Osteocyte (in vitro differentiated cells): Measurements from ENCODE around the gene SLC26A6. TPM values are rescaled to one million over a fixed set of nuclear protein-coding genes. Genes with fewer than 3 reads are reported as not detected.

ENCODE experiments used
- DNase-seq: peaks from one replicate; pipeline ENCODE4 v3.0.0; 2021; ENCODE audit warnings: mixed read lengths; ENCODE audit not compliant: unreplicated experiment; ENCODE audit errors: extremely low spot score
- H3K27ac Mint-ChIP-seq: one replicate; pipeline ENCODE4 v1.8.0; 2021; ENCODE audit warnings: mild to moderate bottlenecking, mixed read lengths; ENCODE audit not compliant: unreplicated experiment
- H3K27me3 Mint-ChIP-seq: one replicate; pipeline ENCODE4 v1.8.0; 2021; ENCODE audit warnings: mixed read lengths; ENCODE audit not compliant: unreplicated experiment
- H3K36me3 Mint-ChIP-seq: one replicate; pipeline ENCODE4 v1.8.0; 2021; ENCODE audit warnings: mixed read lengths; ENCODE audit not compliant: unreplicated experiment
- H3K4me1 Mint-ChIP-seq: one replicate; pipeline ENCODE4 v1.8.0; 2021; ENCODE audit warnings: mixed read lengths; ENCODE audit not compliant: unreplicated experiment
- H3K4me3 Mint-ChIP-seq: one replicate; pipeline ENCODE4 v1.8.0; 2021; ENCODE audit warnings: mild to moderate bottlenecking, moderate library complexity, mixed read lengths; ENCODE audit not compliant: unreplicated experiment
- H3K9me3 Mint-ChIP-seq: one replicate; pipeline ENCODE4 v1.8.0; 2021; ENCODE audit warnings: mixed read lengths; ENCODE audit not compliant: unreplicated experiment
- CTCF ChIP-seq: fragments of 200-600 bp; sonication (generic); IDR thresholded peaks from 2 replicates; pipeline ENCODE4 v1.5.0; 2021; ENCODE audit warnings: antibody characterized with exemption, mild to moderate bottlenecking, moderate library complexity
- total RNA-seq: library from RNA; stranded (reverse); gene quantifications from 2 replicates; pipeline ENCODE4 v1.2.1, GENCODE V29; 2021

SLC26A6 gene
- total RNA-seq, 1 donor from 2014 or later: 66.2 TPM

- no peaks in the 10 kb centered on the region for H3K9me3 Mint-ChIP-seq
- H3K36me3 Mint-ChIP-seq: peaks cover 20% of the 10 kb centered on the region
- no peak overlapping the region for H3K4me3 Mint-ChIP-seq
- H3K27me3 Mint-ChIP-seq: no peaks in the 10 kb centered on the region
- H3K4me1 Mint-ChIP-seq: peaks cover 56% of the 10 kb centered on the region
- peak; percentile 93 for DNase-seq
- H3K27ac Mint-ChIP-seq: peak overlapping the region; percentile 80
- TF ChIP-seq CTCF: no peak
These were observed 39.6 kb downstream of the SLC26A6 start for GRCh38 chr3:48595526-48596121.

- no peaks in the 10 kb centered on the region for H3K9me3 Mint-ChIP-seq
- no peak for DNase-seq
- no peak for TF ChIP-seq CTCF
- H3K4me1 Mint-ChIP-seq: peaks cover 54% of the 10 kb centered on the region
- no peak within 1 kb of the TSS for H3K4me3 Mint-ChIP-seq
- H3K27me3 Mint-ChIP-seq: no peaks in the 10 kb centered on the region
- peaks cover 15% of the 10 kb centered on the region for H3K36me3 Mint-ChIP-seq
- H3K27ac Mint-ChIP-seq: peak within 1 kb of the TSS; percentile 80
These were observed 40.2 kb downstream of the SLC26A6 start, which contains the start of gene COL7A1 for GRCh38 chr3:48595075-48595525. Gene COL7A1 (minus strand): TSS chr3:48595329. CDS start chr3:48595159, 170 bp downstream.

- Mint-ChIP-seq H3K9me3 (no peaks in the 10 kb centered on the region), H3K27me3 (no peaks in the 10 kb centered on the region), H3K4me1 (peaks cover 48% of the 10 kb centered on the region), H3K36me3 (peaks cover 14% of the 10 kb centered on the region), H3K4me3 (no peak overlapping the region), H3K27ac (no peak overlapping the region)
- no peak for TF ChIP-seq CTCF
- no peak for DNase-seq
These were observed 40.7 kb downstream of the SLC26A6 start for GRCh38 chr3:48594417-48595049.

- no peak for TF ChIP-seq CTCF
- Mint-ChIP-seq H3K9me3 (no peaks in the 10 kb centered on the region), H3K4me1 (peaks cover 37% of the 10 kb centered on the region), H3K27ac (no peak overlapping the region), H3K27me3 (no peaks in the 10 kb centered on the region), H3K4me3 (no peak overlapping the region), H3K36me3 (peaks cover 6% of the 10 kb centered on the region)
- no peak for DNase-seq
These were observed 41.9 kb downstream of the SLC26A6 start for GRCh38 chr3:48593337-48593736.

- H3K4me1 Mint-ChIP-seq: peaks cover 30% of the 10 kb centered on the region
- peaks cover 6% of the 10 kb centered on the region for H3K36me3 Mint-ChIP-seq
- H3K4me3 Mint-ChIP-seq: no peak overlapping the region
- DNase-seq: no peak
- H3K27me3 Mint-ChIP-seq: no peaks in the 10 kb centered on the region
- TF ChIP-seq CTCF: no peak
- H3K27ac Mint-ChIP-seq: no peak overlapping the region
- no peaks in the 10 kb centered on the region for H3K9me3 Mint-ChIP-seq
These were observed 42.7 kb downstream of the SLC26A6 start for GRCh38 chr3:48592519-48593087.
